GM06990 (cell line): Measurements from ENCODE around the gene TMEM139.

ENCODE experiments used
- DNase-seq: peaks from one replicate; pipeline ENCODE4 v3.0.0-alpha.2; 2011; ENCODE audit not compliant: insufficient read length; ENCODE audit errors: extremely low read depth
- H3K27me3 ChIP-seq: replicated peaks from 2 replicates; pipeline ENCODE4 v1.6.0; 2011; ENCODE audit warnings: low read length; ENCODE audit not compliant: control insufficient read depth, insufficient read depth
- H3K36me3 ChIP-seq: 2 replicates; pipeline ENCODE4 v1.5.1; 2011; ENCODE audit warnings: low read length; ENCODE audit not compliant: control insufficient read depth, insufficient read depth
- H3K4me3 ChIP-seq: replicated peaks from 2 replicates; pipeline ENCODE4 v1.5.1; 2011; ENCODE audit warnings: low read depth, mild to moderate bottlenecking, control low read depth, low read length
- TF ChIP-seq, protein P1 (sequence below): IDR thresholded peaks from 2 replicates; pipeline ENCODE4 v1.5.1; 2011; ENCODE audit warnings: low read length, control low read depth, mild to moderate bottlenecking, inconsistent platforms; ENCODE audit not compliant: insufficient read depth, poor library complexity, severe bottlenecking

TMEM139 gene

DNA sequence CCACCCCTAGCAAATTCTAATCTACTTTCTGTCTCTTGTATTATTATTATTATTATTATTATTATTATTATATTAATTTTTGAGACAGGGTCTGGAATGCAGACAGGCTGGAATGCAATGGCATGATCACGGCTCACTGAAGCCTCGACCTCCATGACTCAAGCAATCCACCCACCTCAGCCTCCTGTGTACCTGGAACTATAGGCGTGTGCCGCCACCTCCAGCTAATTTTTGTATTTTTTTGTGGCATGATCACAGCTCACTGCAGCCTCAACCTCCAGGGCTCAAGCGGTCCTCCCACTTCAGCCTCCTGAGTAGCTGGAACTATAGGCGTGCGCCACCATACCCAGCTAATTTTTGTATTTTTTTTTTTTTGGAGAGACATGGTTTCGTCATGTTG lies 2.6 kb upstream of the TMEM139 start:
- TF ChIP-seq, protein P1, sequence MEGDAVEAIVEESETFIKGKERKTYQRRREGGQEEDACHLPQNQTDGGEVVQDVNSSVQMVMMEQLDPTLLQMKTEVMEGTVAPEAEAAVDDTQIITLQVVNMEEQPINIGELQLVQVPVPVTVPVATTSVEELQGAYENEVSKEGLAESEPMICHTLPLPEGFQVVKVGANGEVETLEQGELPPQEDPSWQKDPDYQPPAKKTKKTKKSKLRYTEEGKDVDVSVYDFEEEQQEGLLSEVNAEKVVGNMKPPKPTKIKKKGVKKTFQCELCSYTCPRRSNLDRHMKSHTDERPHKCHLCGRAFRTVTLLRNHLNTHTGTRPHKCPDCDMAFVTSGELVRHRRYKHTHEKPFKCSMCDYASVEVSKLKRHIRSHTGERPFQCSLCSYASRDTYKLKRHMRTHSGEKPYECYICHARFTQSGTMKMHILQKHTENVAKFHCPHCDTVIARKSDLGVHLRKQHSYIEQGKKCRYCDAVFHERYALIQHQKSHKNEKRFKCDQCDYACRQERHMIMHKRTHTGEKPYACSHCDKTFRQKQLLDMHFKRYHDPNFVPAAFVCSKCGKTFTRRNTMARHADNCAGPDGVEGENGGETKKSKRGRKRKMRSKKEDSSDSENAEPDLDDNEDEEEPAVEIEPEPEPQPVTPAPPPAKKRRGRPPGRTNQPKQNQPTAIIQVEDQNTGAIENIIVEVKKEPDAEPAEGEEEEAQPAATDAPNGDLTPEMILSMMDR: no peak
- no peak overlapping the region for H3K4me3 ChIP-seq
- no peak for DNase-seq
- no peaks in the 10 kb centered on the region for H3K27me3 ChIP-seq
- H3K36me3 ChIP-seq: no peaks in the 10 kb centered on the region

DNA sequence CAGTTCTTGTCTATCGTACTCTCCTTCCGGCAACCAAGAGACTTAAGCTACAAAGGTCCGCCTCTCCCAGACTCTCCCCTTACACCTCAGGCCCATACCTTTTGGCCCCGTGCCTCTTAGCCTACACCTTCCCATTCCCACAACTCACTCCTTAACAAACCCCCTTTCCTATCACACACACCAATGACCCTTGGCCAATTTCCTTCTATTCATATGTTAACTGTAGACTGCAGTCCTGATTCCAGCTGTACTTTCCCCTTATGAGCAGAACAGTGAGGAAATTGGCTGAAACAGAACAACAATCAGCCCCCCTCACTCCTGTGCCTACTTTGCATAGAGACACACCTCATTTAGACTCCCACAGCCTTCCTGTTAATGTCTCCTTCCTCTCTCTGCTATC lies 1.4 kb upstream of the TMEM139 start:
- Histone ChIP-seq H3K36me3 (no peaks in the 10 kb centered on the region), H3K4me3 (no peak overlapping the region), H3K27me3 (no peaks in the 10 kb centered on the region)
- no peak for DNase-seq
- TF ChIP-seq, protein P1: no peak

DNA sequence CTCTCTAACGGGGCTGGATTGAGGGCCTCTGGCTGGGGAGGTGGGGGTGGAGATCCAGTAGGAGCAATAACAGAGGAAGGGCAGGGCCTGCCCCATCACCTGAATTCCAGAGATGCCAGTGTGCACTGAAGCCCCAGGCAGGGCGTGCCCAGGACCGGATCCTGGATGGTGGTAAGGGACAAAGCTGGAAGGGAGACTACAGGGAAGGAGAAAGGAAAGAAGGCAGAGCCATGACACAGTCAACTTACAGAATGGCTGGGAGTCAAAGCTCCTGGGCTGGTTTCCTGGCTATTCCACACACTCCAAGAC lies 666 bp downstream of the TMEM139 start:
- Histone ChIP-seq H3K4me3 (no peak overlapping the region), H3K36me3 (no peaks in the 10 kb centered on the region), H3K27me3 (no peaks in the 10 kb centered on the region)
- TF ChIP-seq, protein P1: no peak
- no peak for DNase-seq

DNA sequence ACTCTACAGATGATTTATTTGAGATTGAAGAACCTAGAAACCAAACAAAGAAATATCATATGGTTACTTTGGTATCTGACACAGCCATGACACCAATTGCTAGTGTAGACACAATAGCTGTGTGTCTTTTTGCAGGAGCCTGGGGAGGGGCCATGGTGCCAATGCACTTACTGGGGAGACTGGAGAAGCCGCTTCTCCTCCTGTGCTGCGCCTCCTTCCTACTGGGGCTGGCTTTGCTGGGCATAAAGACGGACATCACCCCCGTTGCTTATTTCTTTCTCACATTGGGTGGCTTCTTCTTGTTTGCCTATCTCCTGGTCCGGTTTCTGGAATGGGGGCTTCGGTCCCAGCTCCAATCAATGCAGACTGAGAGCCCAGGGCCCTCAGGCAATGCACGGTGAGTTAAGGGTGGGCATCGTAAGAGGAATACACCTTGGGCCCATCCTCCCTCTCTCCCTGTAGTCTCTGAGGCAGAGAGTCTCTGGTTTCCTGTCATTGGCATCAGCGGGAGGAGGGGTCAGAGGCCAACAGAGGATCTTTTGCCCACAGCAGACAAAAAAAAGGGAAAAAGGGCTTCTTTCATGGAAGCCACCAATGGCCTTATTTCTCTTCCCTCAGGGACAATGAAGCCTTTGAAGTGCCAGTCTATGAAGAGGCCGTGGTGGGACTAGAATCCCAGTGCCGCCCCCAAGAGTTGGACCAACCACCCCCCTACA lies 1.2 kb downstream of the TMEM139 start:
- no peaks in the 10 kb centered on the region for H3K27me3 ChIP-seq
- no peaks in the 10 kb centered on the region for H3K36me3 ChIP-seq
- TF ChIP-seq, protein P1: no peak
- no peak overlapping the region for H3K4me3 ChIP-seq
- DNase-seq: no peak

DNA sequence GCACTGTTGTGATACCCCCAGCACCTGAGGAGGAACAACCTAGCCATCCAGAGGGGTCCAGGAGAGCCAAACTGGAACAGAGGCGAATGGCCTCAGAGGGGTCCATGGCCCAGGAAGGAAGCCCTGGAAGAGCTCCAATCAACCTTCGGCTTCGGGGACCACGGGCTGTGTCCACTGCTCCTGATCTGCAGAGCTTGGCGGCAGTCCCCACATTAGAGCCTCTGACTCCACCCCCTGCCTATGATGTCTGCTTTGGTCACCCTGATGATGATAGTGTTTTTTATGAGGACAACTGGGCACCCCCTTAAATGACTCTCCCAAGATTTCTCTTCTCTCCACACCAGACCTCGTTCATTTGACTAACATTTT lies 1.7 kb downstream of the TMEM139 start:
- TF ChIP-seq, protein P1: no peak
- H3K27me3 ChIP-seq: no peaks in the 10 kb centered on the region

More for the DNA sequence above, 1.7 kb downstream of the TMEM139 start:
- H3K36me3 ChIP-seq: no peaks in the 10 kb centered on the region
- DNase-seq: no peak
- H3K4me3 ChIP-seq: no peak overlapping the region
